ENCODE measurements around the gene CGREF1. TPM values are rescaled to one million over a fixed set of nuclear protein-coding genes. Genes with fewer than 3 reads are reported as not detected.
A peak's percentile ranks its signal among the peaks of the same experiment; 100 is the strongest.
"Not testable (repeated sequence)": the region's sequence is repeated elsewhere in the genome, so short reads cannot be mapped to it uniquely, and the experiment has no call there.

CGREF1 gene
- total RNA-seq, 4 donors from 2014 or later, result 2.3 to 22.9 (median 9.7) TPM

GRCh38 chr2:27123302-27124150, 4.6 kb upstream of the CGREF1 start, which contains the start of gene ABHD1:
Gene ABHD1, plus strand, starts transcription at chr2:27123815. Its CDS starts 134 bp downstream, at chr2:27123949.
- Histone ChIP-seq H3K36me3 (no peaks in the 10 kb centered on the region), H3K4me3 (peak within 1 kb of the TSS; percentile 45 to 46), H3K27ac (peak within 1 kb of the TSS; percentile 4 to 34), H3K27me3 (no peaks in the 10 kb centered on the region), H3K9me3 (no peaks in the 10 kb centered on the region), H3K4me1 (peaks cover 0 to 2% of the 10 kb centered on the region in 2 donors)
- no peak for TF ChIP-seq POLR2A (IDR thresholded peaks at IDR 0.05)
- no peak for TF ChIP-seq CTCF (IDR thresholded peaks at IDR 0.05)
- intact Hi-C loops (cut with DNase I; ENCODE audit: low total_unique reads), result no loop called here
- peak; percentile 43 to 60 for DNase-seq

GRCh38 chr2:27122791-27123190, 3.9 kb upstream of the CGREF1 start:
- Histone ChIP-seq H3K27me3 (no peaks in the 10 kb centered on the region), H3K9me3 (no peaks in the 10 kb centered on the region), H3K36me3 (no peaks in the 10 kb centered on the region), H3K4me3 (no peak overlapping the region), H3K4me1 (peaks cover 0 to 7% of the 10 kb centered on the region in 2 donors), H3K27ac (no peak overlapping the region)
- TF ChIP-seq CTCF (IDR thresholded peaks at IDR 0.05) (no peak), POLR2A (IDR thresholded peaks at IDR 0.05) (no peak)
- intact Hi-C loops (cut with DNase I; ENCODE audit: low total_unique reads), result no loop called here
- DNase-seq, result no peak

DNA sequence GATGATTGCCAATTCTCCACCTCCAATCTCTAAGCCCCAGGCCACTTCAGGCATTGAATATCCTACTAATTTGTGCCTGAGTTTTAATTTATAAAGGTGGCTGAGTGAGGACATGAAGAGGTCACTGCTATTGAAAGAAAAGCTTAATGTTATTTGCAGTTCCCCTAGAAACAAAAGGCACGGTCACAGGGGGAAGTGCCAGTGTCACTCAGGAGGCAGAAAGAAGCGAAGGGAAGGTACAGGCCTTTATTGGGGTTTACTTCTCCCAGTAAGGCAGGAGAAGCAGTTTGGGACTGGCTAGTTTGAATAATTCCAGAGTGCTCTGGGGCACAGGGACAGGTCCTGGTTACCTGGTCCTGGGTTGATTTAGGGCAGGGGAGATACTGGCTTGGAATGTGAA, 3.0 kb upstream of the CGREF1 start:
- TF ChIP-seq POLR2A (IDR thresholded peaks at IDR 0.05) (no peak), CTCF (IDR thresholded peaks at IDR 0.05) (no peak)
- peaks cover 0 to 7% of the 10 kb centered on the region in 2 donors for H3K4me1 ChIP-seq
- intact Hi-C loops (cut with DNase I; ENCODE audit: low total_unique reads), result no loop called here
- no peaks in the 10 kb centered on the region for H3K9me3 ChIP-seq
- no peaks in the 10 kb centered on the region for H3K36me3 ChIP-seq
- no peak overlapping the region for H3K4me3 ChIP-seq
- no peak for DNase-seq
- H3K27ac ChIP-seq, result no peak overlapping the region
- no peaks in the 10 kb centered on the region for H3K27me3 ChIP-seq

GRCh38 chr2:27119330-27119670, 372 bp upstream of the CGREF1 start:
- peak overlapping the region; percentile 33 to 43 for H3K4me3 ChIP-seq
- H3K36me3 ChIP-seq; H3K9me3 ChIP-seq; intact Hi-C loops (cut with DNase I; ENCODE audit: low total_unique reads); H3K4me1 ChIP-seq; H3K27ac ChIP-seq; DNase-seq; H3K27me3 ChIP-seq: not testable (repeated sequence)

DNA sequence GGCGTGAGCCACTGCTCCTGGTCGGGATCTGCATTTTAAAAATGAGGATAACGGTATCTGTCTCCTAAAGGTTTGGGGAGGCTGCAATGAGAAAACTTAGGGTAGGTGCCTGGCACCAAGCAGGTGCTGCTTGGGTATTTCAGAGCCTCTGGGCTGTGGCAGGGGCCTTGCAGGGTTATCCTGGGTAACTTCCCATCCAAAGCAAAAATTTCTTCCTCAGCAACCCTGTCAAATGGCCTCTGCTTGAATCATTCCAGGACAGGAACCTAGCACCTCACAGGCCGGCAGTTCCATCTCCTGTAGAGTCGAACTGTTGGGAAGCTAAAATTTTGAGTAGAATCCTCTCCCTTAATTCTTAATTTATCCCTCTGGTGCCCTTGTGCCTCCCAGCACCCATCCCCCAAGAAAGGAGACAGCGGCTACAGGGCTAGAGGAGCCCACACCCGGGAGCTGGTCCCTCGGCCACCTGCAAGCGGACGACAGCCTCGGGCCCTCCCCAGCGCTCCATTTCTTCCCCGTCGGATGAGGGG, 868 bp downstream of the CGREF1 start:
- H3K9me3 ChIP-seq, result no peaks in the 10 kb centered on the region
- TF ChIP-seq CTCF (IDR thresholded peaks at IDR 0.05) (no peak), POLR2A (IDR thresholded peaks at IDR 0.05) (no peak)

More for the DNA sequence above, 868 bp downstream of the CGREF1 start:
- Histone ChIP-seq H3K27ac (no peak overlapping the region), H3K4me1 (peaks cover 0 to 7% of the 10 kb centered on the region in 2 donors), H3K36me3 (no peaks in the 10 kb centered on the region), H3K4me3 (peak overlapping the region; percentile 33 to 43), H3K27me3 (no peaks in the 10 kb centered on the region)
- intact Hi-C loops (cut with DNase I; ENCODE audit: low total_unique reads), result no loop called here
- no peak for DNase-seq

All from uterus (tissue), 4 donors.